CD4-positive, alpha-beta T cell treated with Interleukin-17A for 1 hour (primary cell): ENCODE results near the gene ANXA1.

ENCODE experiments used
- DNase-seq: peaks from one replicate; pipeline ENCODE4 v3.0.0-alpha.2; 2020

The ANXA1 gene

GRCh38 chr9:73215249-73215648, 63.6 kb downstream of the ANXA1 start:
- no peak for DNase-seq

DNA sequence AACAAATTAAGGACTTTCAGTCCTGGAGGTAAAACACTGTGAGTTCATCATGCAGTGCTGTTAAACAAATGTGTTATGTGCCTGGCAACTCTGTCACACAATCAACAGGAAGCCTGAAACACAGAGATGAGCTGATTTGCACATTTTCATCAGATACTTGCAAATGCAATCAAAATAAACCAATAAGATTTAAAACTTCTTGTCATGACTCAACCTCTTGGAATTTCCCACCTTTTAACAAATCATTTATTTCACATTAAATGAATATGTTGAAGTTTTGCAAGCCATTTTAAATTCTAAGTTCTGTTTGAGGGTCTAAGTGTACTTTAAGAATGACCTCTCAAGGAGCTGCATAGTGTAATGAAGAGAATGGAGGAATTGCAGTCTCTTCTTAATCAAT, 64.4 kb downstream of the ANXA1 start:
- DNase-seq, result no peak
